ENCODE results near the gene TMEM164. TPM values are rescaled to one million over a fixed set of nuclear protein-coding genes. Genes with fewer than 3 reads are reported as not detected.
"Not testable (repeated sequence)": the region's sequence is repeated elsewhere in the genome, so short reads cannot be mapped to it uniquely, and the experiment has no call there.

The TMEM164 gene
- total RNA-seq, 6 experiments from 2014 or later: 1.3 to 7.9 (median 2.8) TPM

GRCh38 chrX:110146521-110146920 lies 143.6 kb downstream of the TMEM164 start:
- ATAC-seq (peak; percentile 85 to 92 (median 90)), DNase-seq (peak in 1 of 3 donors; percentile 43)
- TF ChIP-seq CTCF (IDR thresholded peaks at IDR 0.05): peak; percentile 57 to 76 (median 70)
- TF ChIP-seq POLR2A (IDR thresholded peaks at IDR 0.05): no peak
- peaks cover 0 to 6% of the 10 kb centered on the region in 2 donors for H3K27me3 ChIP-seq
- no peaks in the 10 kb centered on the region for H3K9me3 ChIP-seq
- no peak overlapping the region for H3K27ac ChIP-seq
- H3K4me3 ChIP-seq: no peak overlapping the region
- H3K4me1 ChIP-seq: no peaks in the 10 kb centered on the region
- intact Hi-C loops (cut with DNase I): no loop called here
- no peaks in the 10 kb centered on the region for H3K36me3 ChIP-seq
- WGBS (ENCODE audit: insufficient coverage, low coverage, low lambda C conversion rate, missing lambda C conversion rate): 14% methylated on average over 2 of the region's 2 CpGs

- TF ChIP-seq CTCF (IDR thresholded peaks at IDR 0.05) (no peak), POLR2A (IDR thresholded peaks at IDR 0.05) (no peak)
- H3K4me1 ChIP-seq: no peaks in the 10 kb centered on the region
- H3K27ac ChIP-seq: no peak overlapping the region
- no peaks in the 10 kb centered on the region for H3K9me3 ChIP-seq
- DNase-seq (no peak), ATAC-seq (no peak)
- intact Hi-C loops (cut with DNase I): no loop called here
- no peaks in the 10 kb centered on the region for H3K27me3 ChIP-seq
- no peaks in the 10 kb centered on the region for H3K36me3 ChIP-seq
- H3K4me3 ChIP-seq: no peak overlapping the region
- WGBS (ENCODE audit: insufficient coverage, low coverage, low lambda C conversion rate, missing lambda C conversion rate): 61% methylated on average over 2 of the region's 2 CpGs
Measured at GRCh38 chrX:110153244-110153643, 150.3 kb downstream of the TMEM164 start.

GRCh38 chrX:110153896-110154295 lies 151.0 kb downstream of the TMEM164 start:
- no peaks in the 10 kb centered on the region for H3K27me3 ChIP-seq
- intact Hi-C loops (cut with DNase I): no loop called here
- no peak overlapping the region for H3K4me3 ChIP-seq
- no peaks in the 10 kb centered on the region for H3K9me3 ChIP-seq
- no peak overlapping the region for H3K27ac ChIP-seq
- no peaks in the 10 kb centered on the region for H3K4me1 ChIP-seq
- TF ChIP-seq POLR2A (IDR thresholded peaks at IDR 0.05) (no peak), CTCF (IDR thresholded peaks at IDR 0.05) (no peak)
- H3K36me3 ChIP-seq: no peaks in the 10 kb centered on the region
- WGBS (ENCODE audit: insufficient coverage, low coverage, low lambda C conversion rate, missing lambda C conversion rate): 48% methylated on average over 2 of the region's 2 CpGs
- DNase-seq (no peak), ATAC-seq (no peak)

- DNase-seq; H3K27ac ChIP-seq; H3K4me1 ChIP-seq; intact Hi-C loops (cut with DNase I); H3K9me3 ChIP-seq; ATAC-seq; H3K4me3 ChIP-seq; H3K36me3 ChIP-seq; H3K27me3 ChIP-seq: not testable (repeated sequence)
- WGBS (ENCODE audit: insufficient coverage, low coverage, low lambda C conversion rate, missing lambda C conversion rate): 39% methylated on average over 5 of the region's 5 CpGs
Measured at GRCh38 chrX:110154328-110154727, 151.4 kb downstream of the TMEM164 start.

GRCh38 chrX:110155759-110156158 lies 152.8 kb downstream of the TMEM164 start:
- H3K9me3 ChIP-seq: no peaks in the 10 kb centered on the region
- H3K4me1 ChIP-seq: no peaks in the 10 kb centered on the region
- DNase-seq (no peak), ATAC-seq (no peak)
- H3K4me3 ChIP-seq: no peak overlapping the region
- H3K27ac ChIP-seq: no peak overlapping the region
- no peaks in the 10 kb centered on the region for H3K36me3 ChIP-seq
- no peak for TF ChIP-seq CTCF (IDR thresholded peaks at IDR 0.05)
- 29% methylated on average over 1 of the region's 1 CpG for WGBS (ENCODE audit: insufficient coverage, low coverage, low lambda C conversion rate, missing lambda C conversion rate)
- H3K27me3 ChIP-seq: no peaks in the 10 kb centered on the region
- intact Hi-C loops (cut with DNase I): loop anchor here in 1 of 2 donors (5.0 kb wide), 1 partner anchor 257 kb away; no protein-coding TSS in a partner anchor

Data from right lobe of liver (tissue), 6 donors.